ENCODE measurements around the gene TSEN54. TPM values are rescaled to one million over a fixed set of nuclear protein-coding genes. Genes with fewer than 3 reads are reported as not detected.
A peak's percentile ranks its signal among the peaks of the same experiment; 100 is the strongest.

The TSEN54 gene
- total RNA-seq, 1 experiment from 2014 or later, result 78.7 TPM

GRCh38 chr17:75499313-75500022 is 16.9 kb upstream of the TSEN54 start:
- no peak overlapping the region for H3K4me3 ChIP-seq (ENCODE audit: low read depth in 2 of 2, low read length in 2 of 2)
- ChIA-PET CTCF (no interaction called here), POLR2A (interaction anchor here (0.6 kb wide), 1 partner anchor 30 kb away, joined by 3 read pairs; no protein-coding TSS in a partner anchor)
- DNase-seq (ENCODE audit: low read depth, low spot score) (no peak), ATAC-seq (no peak)
- TF ChIP-seq REST (IDR thresholded peaks at IDR 0.05; ENCODE audit: insufficient read depth in 1 of 2, low read depth in 2 of 2, low read length in 1 of 2), result no peak
- TF ChIP-seq POLR2AphosphoS5 (IDR thresholded peaks at IDR 0.05; ENCODE audit: low read depth, low read length), result no peak; the same call in 1 of the 2 replicates
- H3K27me3 ChIP-seq (ENCODE audit: control insufficient read depth, insufficient read depth, low read length), result no peaks in the 10 kb centered on the region
- in situ Hi-C loops (cut with HindIII; ENCODE audit: low pct_unique_long_range_greater_than_20kb, low sequenced_read_pairs), result no loop called here
- no peaks in the 10 kb centered on the region for H3K36me3 ChIP-seq (ENCODE audit: control insufficient read depth, insufficient read depth, low read length)
- no peak overlapping the region for H3K27ac ChIP-seq (ENCODE audit: low read length)
- TSS peak; percentile 76 for BruUV-seq (replicated peaks)
- no peaks in the 10 kb centered on the region for H3K9me3 ChIP-seq (ENCODE audit: control insufficient read depth, insufficient read depth, low read depth, low read length)
- intact Hi-C loops (cut with micrococcal nuclease; ENCODE audit: unreplicated experiment), result no loop called here
- peaks cover 9% of the 10 kb centered on the region; the same call in 1 of the 2 replicates for H3K4me1 ChIP-seq (ENCODE audit: control insufficient read depth, insufficient read depth, low read length)

GRCh38 chr17:75500419-75501216 is 15.7 kb upstream of the TSEN54 start:
- intact Hi-C loops (cut with micrococcal nuclease; ENCODE audit: unreplicated experiment), result no loop called here
- BruUV-seq (replicated peaks), result no TSS peak
- H3K9me3 ChIP-seq (ENCODE audit: control insufficient read depth, insufficient read depth, low read depth, low read length), result no peaks in the 10 kb centered on the region
- ChIA-PET POLR2A (no interaction called here), CTCF (interaction anchor here (0.6 kb wide), 1 partner anchor 60 kb away, joined by 4 read pairs; no protein-coding TSS in a partner anchor)
- DNase-seq (ENCODE audit: low read depth, low spot score) (no peak), ATAC-seq (no peak)
- no peak overlapping the region for H3K27ac ChIP-seq (ENCODE audit: low read length)
- peaks cover 9% of the 10 kb centered on the region; the same call in 1 of the 2 replicates for H3K4me1 ChIP-seq (ENCODE audit: control insufficient read depth, insufficient read depth, low read length)
- TF ChIP-seq REST (IDR thresholded peaks at IDR 0.05; ENCODE audit: insufficient read depth in 1 of 2, low read depth in 2 of 2, low read length in 1 of 2) (no peak), SIN3A (IDR thresholded peaks at IDR 0.05; ENCODE audit: borderline replicate concordance, insufficient read depth, low read depth, low read length) (no peak), TCF7L2 (IDR thresholded peaks at IDR 0.05; ENCODE audit: low read depth, low read length) (no peak), POLR2AphosphoS5 (IDR thresholded peaks at IDR 0.05; ENCODE audit: low read depth, low read length) (no peak), CTCF (IDR thresholded peaks at IDR 0.05) (no peak)
- no peaks in the 10 kb centered on the region for H3K36me3 ChIP-seq (ENCODE audit: control insufficient read depth, insufficient read depth, low read length)
- in situ Hi-C loops (cut with HindIII; ENCODE audit: low pct_unique_long_range_greater_than_20kb, low sequenced_read_pairs), result no loop called here
- H3K4me3 ChIP-seq (ENCODE audit: low read depth in 2 of 2, low read length in 2 of 2), result no peak overlapping the region
- no peaks in the 10 kb centered on the region for H3K27me3 ChIP-seq (ENCODE audit: control insufficient read depth, insufficient read depth, low read length)

All from Panc1 (cell line).